ENCODE data around the gene USP6NL.

DNA sequence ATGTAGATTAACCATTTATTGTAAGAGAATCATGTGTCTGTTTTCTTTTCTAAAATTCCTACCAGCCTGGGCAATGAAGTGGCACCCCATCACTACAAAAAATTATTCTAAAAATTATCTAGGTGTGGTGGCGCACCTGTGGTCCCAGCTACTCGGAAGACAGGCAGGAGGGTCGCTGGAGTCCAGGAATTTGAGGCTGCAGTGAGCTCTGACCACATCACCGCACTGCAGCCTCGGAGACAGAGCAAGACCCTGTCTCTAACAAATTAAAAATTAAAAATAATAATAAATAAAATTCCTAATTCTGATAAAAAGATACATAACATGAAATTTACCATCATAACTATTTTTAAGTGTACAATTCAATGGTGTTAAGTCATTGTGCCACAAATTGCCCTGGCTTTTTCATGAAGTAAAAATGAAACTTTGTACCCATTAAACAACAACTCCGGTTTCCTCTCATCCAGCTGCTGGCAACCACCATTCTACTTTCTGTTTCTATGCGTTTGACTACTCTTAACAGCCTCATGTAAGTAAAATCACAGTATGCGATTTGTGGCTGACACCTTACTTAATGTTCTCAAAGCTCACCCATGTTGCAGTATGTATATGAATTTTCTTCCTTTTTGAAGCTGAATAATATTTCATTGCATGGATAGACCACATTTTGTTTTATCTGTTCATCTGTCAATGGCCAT is 20.6 kb upstream of the USP6NL start:
- no peak for TF ChIP-seq CTCF (IDR thresholded peaks at IDR 0.05)
- no peak for TF ChIP-seq POLR2A (IDR thresholded peaks at IDR 0.05)

Data from uterus (tissue), 2 donors.